HG03442 (cell line): Measurements from ENCODE around the gene METRNL.
"Not testable (repeated sequence)": the region's sequence is repeated elsewhere in the genome, so short reads cannot be mapped to it uniquely, and the experiment has no call there.

Experiments
- ATAC-seq: cut with Tn5 transposase; IDR thresholded peaks from one replicate; pipeline ENCODE4 v1.9.1; 2021; ENCODE audit warnings: mild to moderate bottlenecking, moderate library complexity; ENCODE audit not compliant: unreplicated experiment

METRNL gene

GRCh38 chr17:83134456-83134855 is 55.0 kb downstream of the METRNL start:
- ATAC-seq = not testable (repeated sequence)

- no peak for ATAC-seq
These were observed 56.3 kb downstream of the METRNL start for GRCh38 chr17:83135692-83136091.

GRCh38 chr17:83136156-83136555 is 56.7 kb downstream of the METRNL start:
- ATAC-seq = no peak

GRCh38 chr17:83136931-83137330 is 57.5 kb downstream of the METRNL start:
- no peak for ATAC-seq

- ATAC-seq = no peak
These were observed 58.1 kb downstream of the METRNL start for GRCh38 chr17:83137523-83137922.

GRCh38 chr17:83138820-83139219 is 59.4 kb downstream of the METRNL start:
- ATAC-seq = no peak

- not testable (repeated sequence) for ATAC-seq
These were observed 60.3 kb downstream of the METRNL start for GRCh38 chr17:83139541-83140248.

- ATAC-seq = not testable (repeated sequence)
These were observed 60.8 kb downstream of the METRNL start for GRCh38 chr17:83140249-83140566.

GRCh38 chr17:83142619-83143018 is 63.2 kb downstream of the METRNL start:
- no peak for ATAC-seq

- ATAC-seq = no peak
These were observed 64.4 kb downstream of the METRNL start for GRCh38 chr17:83143817-83144231.
